Adrenal gland (tissue), 12 donors: ENCODE data around the gene RIPK3. TPM values are rescaled to one million over a fixed set of nuclear protein-coding genes. Genes with fewer than 3 reads are reported as not detected.
"Not testable (repeated sequence)": the region's sequence is repeated elsewhere in the genome, so short reads cannot be mapped to it uniquely, and the experiment has no call there.

Experiments
- DNase-seq, 7 donors: peaks; one replicate each; pipeline ENCODE4 v3.0.0-alpha.2; 2019 to 2020
- H3K27ac ChIP-seq, 5 donors: fragments of 200-600 bp; sonication (generic) in 4 of 5; 1 replicate in 3 of 5; 2 replicates in 2 of 5; pipeline versions ENCODE4 v1.5.1 to v1.8.0; 2016 to 2020; ENCODE audit warnings: mild to moderate bottlenecking in 1 of 5
- H3K27me3 ChIP-seq: fragments of 200-600 bp; 2 replicates; pipeline ENCODE4 v1.8.0; 2021
- H3K36me3 ChIP-seq, 2 donors: fragments of 200-600 bp; replicated peaks in 1 of 2; 1 replicate in 1 of 2; 2 replicates in 1 of 2; pipeline versions ENCODE4 v1.5.1 to v1.8.0; 2018 to 2022
- H3K4me1 ChIP-seq, 2 donors: fragments of 200-600 bp; replicated peaks in 1 of 2; 1 replicate in 1 of 2; 2 replicates in 1 of 2; pipeline versions ENCODE4 v1.5.1 to v1.8.0; 2018 to 2021
- H3K4me3 ChIP-seq, 4 donors: fragments of 200-600 bp; sonication (generic) in 3 of 4; one replicate each; pipeline ENCODE4 v1.5.1; 2016 to 2018
- H3K9me3 ChIP-seq, 3 donors: fragments of 200-600 bp; sonication (generic) in 1 of 3; replicated peaks in 1 of 3; 1 replicate in 2 of 3; 2 replicates in 1 of 3; pipeline versions ENCODE4 v1.5.1 to v1.8.0; 2016 to 2021
- CTCF ChIP-seq, 6 experiments: fragments of 450-650 bp in 4 of 6; fragments of 200-600 bp in 2 of 6; sonication (generic) in 1 of 6; IDR thresholded peaks; 1 replicate in 5 of 6; 2 replicates in 1 of 6; pipeline versions ENCODE4 v1.5.1 to v1.8.0; 2016 to 2021; ENCODE audit warnings: antibody characterized with exemption in 6 of 6, mild to moderate bottlenecking in 2 of 6, moderate library complexity in 1 of 6
- POLR2A ChIP-seq, 2 donors: fragments of 450-650 bp; IDR thresholded peaks; one replicate each; pipeline ENCODE4 v1.6.1; 2017; ENCODE audit warnings: antibody characterized with exemption in 2 of 2, mild to moderate bottlenecking in 2 of 2, moderate library complexity in 1 of 2
- WGBS, 4 donors: extraction: QIAGEN DNeasy Blood & Tissue Kit in 2 of 4; methylation state at CpG; one replicate each; pipeline versions ENCODE4 v1.1.5 to v1.1.7; 2013 to 2017; 5-methylcytosine and 5-hydroxymethylcytosine counted together
- intact Hi-C, 2 donors: fragments of 100-400 bp; cut with DNase I; formaldehyde crosslinking; loops; one replicate each; pipeline versions ENCODE4 v1.14.1 to v1.15.0; 2022 to 2023
- polyA plus RNA-seq, 3 donors: library from polyadenylated mRNA; stranded (reverse); fragments of 200-250 nt in 2 of 3; fragments of 350-450 nt in 1 of 3; fragmentation: Illumina TruSeq in 1 of 3; extraction: RNeasy Lipid Tissue Mini Kit (QIAGEN cat#74804) in 1 of 3; gene quantifications; one replicate each; pipeline ENCODE4 v1.2.3, GENCODE V29; 2013 to 2014
- total RNA-seq, 9 donors: library from RNA; depleted of rRNA in 4 of 9; stranded (reverse); fragments of >200 nt in 4 of 9; fragments of 120-200 nt in 1 of 9; fragmentation: NEBNext Ultra II Directional in 1 of 9; extraction: Animal tissue kit (Norgen Biotek cat#: 25700) in 1 of 9; gene quantifications; one replicate each; pipeline versions ENCODE4 v1.1.0 to v1.2.4, GENCODE V29; 2013 to 2023
- donor health status: healthy with polysubstance abuse.
- donor health status: Bipolar disorder and iron deficiency.
- donor health status: DM: yes; HTN: yes; CAD: no.
- donor health status: DM: no; HTN: no; CAD: no.
- donor health status: DM: no; HTN: no; CAD: no.
- donor health status: DM: yes; HTN: yes; CAD: no.

RIPK3 gene
- total and polyA plus RNA-seq, 12 donors: 0.50 to 10.4 (median 3.8) TPM

GRCh38 chr14:24356208-24356607 lies 16.4 kb upstream of the RIPK3 start:
- H3K4me1 ChIP-seq: no peaks in the 10 kb centered on the region
- WGBS, 4 donors: 71 to 89% (median 80%) methylated on average over 4 of the region's 4 CpGs
- no peaks in the 10 kb centered on the region for H3K9me3 ChIP-seq
- no peak for DNase-seq
- intact Hi-C loops: no loop called here
- no peak for TF ChIP-seq POLR2A (IDR thresholded peaks at IDR 0.05)
- TF ChIP-seq CTCF (IDR thresholded peaks at IDR 0.05): no peak
- no peaks in the 10 kb centered on the region for H3K36me3 ChIP-seq
- H3K27ac ChIP-seq: no peak overlapping the region
- H3K4me3 ChIP-seq: no peak overlapping the region
- H3K27me3 ChIP-seq: no peaks in the 10 kb centered on the region

- H3K4me3 ChIP-seq: no peak overlapping the region
- no peaks in the 10 kb centered on the region for H3K4me1 ChIP-seq
- intact Hi-C loops: no loop called here
- H3K27ac ChIP-seq: no peak overlapping the region
- H3K27me3 ChIP-seq: no peaks in the 10 kb centered on the region
- WGBS, 4 donors: 76 to 85% (median 80%) methylated on average over 7 of the region's 7 CpGs
- no peak for TF ChIP-seq CTCF (IDR thresholded peaks at IDR 0.05)
- no peak for TF ChIP-seq POLR2A (IDR thresholded peaks at IDR 0.05)
- H3K36me3 ChIP-seq: no peaks in the 10 kb centered on the region
- H3K9me3 ChIP-seq: no peaks in the 10 kb centered on the region
- DNase-seq: no peak
Measured at GRCh38 chr14:24355009-24355408, 15.2 kb upstream of the RIPK3 start.

GRCh38 chr14:24354482-24354825 lies 14.7 kb upstream of the RIPK3 start:
- intact Hi-C loops, H3K27me3 ChIP-seq, H3K4me1 ChIP-seq, H3K36me3 ChIP-seq, H3K4me3 ChIP-seq, H3K9me3 ChIP-seq, H3K27ac ChIP-seq, DNase-seq: not testable (repeated sequence)
- WGBS, 4 donors: 70 to 82% (median 81%) methylated on average over 3 of the region's 3 CpGs

- no peak overlapping the region for H3K27ac ChIP-seq
- no peak for TF ChIP-seq CTCF (IDR thresholded peaks at IDR 0.05)
- TF ChIP-seq POLR2A (IDR thresholded peaks at IDR 0.05): no peak
Measured at GRCh38 chr14:24353559-24354481, 14.0 kb upstream of the RIPK3 start.

GRCh38 chr14:24351517-24351916 lies 11.7 kb upstream of the RIPK3 start:
- TF ChIP-seq CTCF (IDR thresholded peaks at IDR 0.05): no peak
- TF ChIP-seq POLR2A (IDR thresholded peaks at IDR 0.05): no peak
- 24 to 30% (median 27%) methylated on average over 4 of the region's 4 CpGs for WGBS, 4 donors
- Histone ChIP-seq H3K4me3 (no peak overlapping the region), H3K36me3 (no peaks in the 10 kb centered on the region), H3K27me3 (no peaks in the 10 kb centered on the region), H3K9me3 (no peaks in the 10 kb centered on the region), H3K4me1 (no peaks in the 10 kb centered on the region), H3K27ac (no peak overlapping the region)
- intact Hi-C loops: no loop called here
- DNase-seq: no peak

More at GRCh38 chr14:24353559-24354481, 14.0 kb upstream of the RIPK3 start:
- Histone ChIP-seq H3K9me3 (no peaks in the 10 kb centered on the region), H3K27me3 (no peaks in the 10 kb centered on the region), H3K4me1 (no peaks in the 10 kb centered on the region), H3K4me3 (no peak overlapping the region), H3K36me3 (no peaks in the 10 kb centered on the region)
- 63 to 79% (median 74%) methylated on average over 5 of the region's 5 CpGs for WGBS, 4 donors
- intact Hi-C loops: no loop called here
- DNase-seq: no peak
